ENCODE measurements around the gene CLMN.

DNA sequence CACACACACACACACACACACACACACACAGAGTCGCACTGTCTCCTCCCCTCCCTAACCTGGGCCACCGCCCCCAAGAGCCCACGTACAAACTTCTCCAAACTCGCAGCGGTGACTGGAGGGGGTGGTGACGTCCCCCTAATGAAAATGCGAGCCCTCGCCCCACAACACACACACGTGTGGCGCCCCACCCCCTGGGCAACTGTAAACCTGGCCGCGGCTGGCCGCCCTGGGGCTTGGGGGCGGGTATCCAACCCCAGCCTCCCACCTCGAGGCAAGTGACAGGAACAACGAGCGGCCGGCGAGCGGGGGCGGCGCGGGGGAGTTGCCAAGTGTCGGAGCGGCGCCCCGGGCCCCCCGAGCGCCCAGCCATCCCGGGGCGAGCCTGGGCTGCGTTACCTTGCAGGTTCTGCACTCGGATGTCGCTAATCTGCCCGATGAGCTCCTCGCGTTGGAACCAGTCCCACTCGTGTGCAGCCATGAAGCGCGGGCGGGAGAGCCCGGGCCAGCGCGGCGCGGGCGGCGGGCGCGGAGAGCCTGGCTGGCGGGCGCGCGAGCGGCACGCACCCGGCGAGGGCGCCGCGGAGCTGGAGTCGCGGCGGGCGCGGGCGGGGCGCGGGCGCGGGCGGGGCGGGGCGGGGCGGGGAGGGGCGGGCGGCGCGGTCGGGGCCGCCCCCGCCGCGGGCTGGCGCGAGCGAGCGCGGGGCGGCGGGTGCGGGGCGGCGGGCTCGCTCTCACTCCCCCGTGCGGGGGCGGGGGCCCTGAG is at the start of gene CLMN:
- TF ChIP-seq, protein P1, sequence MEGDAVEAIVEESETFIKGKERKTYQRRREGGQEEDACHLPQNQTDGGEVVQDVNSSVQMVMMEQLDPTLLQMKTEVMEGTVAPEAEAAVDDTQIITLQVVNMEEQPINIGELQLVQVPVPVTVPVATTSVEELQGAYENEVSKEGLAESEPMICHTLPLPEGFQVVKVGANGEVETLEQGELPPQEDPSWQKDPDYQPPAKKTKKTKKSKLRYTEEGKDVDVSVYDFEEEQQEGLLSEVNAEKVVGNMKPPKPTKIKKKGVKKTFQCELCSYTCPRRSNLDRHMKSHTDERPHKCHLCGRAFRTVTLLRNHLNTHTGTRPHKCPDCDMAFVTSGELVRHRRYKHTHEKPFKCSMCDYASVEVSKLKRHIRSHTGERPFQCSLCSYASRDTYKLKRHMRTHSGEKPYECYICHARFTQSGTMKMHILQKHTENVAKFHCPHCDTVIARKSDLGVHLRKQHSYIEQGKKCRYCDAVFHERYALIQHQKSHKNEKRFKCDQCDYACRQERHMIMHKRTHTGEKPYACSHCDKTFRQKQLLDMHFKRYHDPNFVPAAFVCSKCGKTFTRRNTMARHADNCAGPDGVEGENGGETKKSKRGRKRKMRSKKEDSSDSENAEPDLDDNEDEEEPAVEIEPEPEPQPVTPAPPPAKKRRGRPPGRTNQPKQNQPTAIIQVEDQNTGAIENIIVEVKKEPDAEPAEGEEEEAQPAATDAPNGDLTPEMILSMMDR (conservative IDR thresholded peaks at IDR 0.05; ENCODE audit: low read depth, low read length) = no peak
- TF ChIP-seq BHLHE40 (IDR thresholded peaks at IDR 0.05; ENCODE audit: low read depth, low read length) = no peak
- no peak for TF ChIP-seq POLR2A (IDR thresholded peaks at IDR 0.05; ENCODE audit: low read depth, low read length)
- TF ChIP-seq, protein P2, sequence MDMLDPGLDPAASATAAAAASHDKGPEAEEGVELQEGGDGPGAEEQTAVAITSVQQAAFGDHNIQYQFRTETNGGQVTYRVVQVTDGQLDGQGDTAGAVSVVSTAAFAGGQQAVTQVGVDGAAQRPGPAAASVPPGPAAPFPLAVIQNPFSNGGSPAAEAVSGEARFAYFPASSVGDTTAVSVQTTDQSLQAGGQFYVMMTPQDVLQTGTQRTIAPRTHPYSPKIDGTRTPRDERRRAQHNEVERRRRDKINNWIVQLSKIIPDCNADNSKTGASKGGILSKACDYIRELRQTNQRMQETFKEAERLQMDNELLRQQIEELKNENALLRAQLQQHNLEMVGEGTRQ (IDR thresholded peaks at IDR 0.05; ENCODE audit: low read depth, low read length) = no peak
- TF ChIP-seq SMC3 (IDR thresholded peaks at IDR 0.05; ENCODE audit: low read depth, low read length) = no peak
- TF ChIP-seq FOS (IDR thresholded peaks at IDR 0.05; ENCODE audit: low read depth, low read length) = no peak
- no peak for TF ChIP-seq MAZ (IDR thresholded peaks at IDR 0.05; ENCODE audit: borderline replicate concordance, low read depth, low read length)
- no peak for TF ChIP-seq MAFK (IDR thresholded peaks at IDR 0.05; ENCODE audit: low read depth, low read length)
- TF ChIP-seq NFE2L2 (IDR thresholded peaks at IDR 0.05; ENCODE audit: low read depth, low read length) = no peak
- TF ChIP-seq RAD21 (IDR thresholded peaks at IDR 0.05; ENCODE audit: low read length) = no peak

Data from IMR-90 (cell line).